RWPE1 (cell line): ENCODE results near the gene ICA1.

ENCODE experiments used
- CTCF ChIA-PET: fragments of 350-600 bp; sonication (Branson Sonifier 250); formaldehyde crosslinking; extraction: SDS; loops from one replicate; lab custom pipeline; 2021; lab: Yijun Ruan, JAX
- POLR2A ChIA-PET: fragments of 400-600 bp; formaldehyde crosslinking; extraction: SDS; loops from one replicate; lab custom pipeline; 2020; ENCODE audit warnings: antibody characterized with exemption; ENCODE audit not compliant: low non-redundant PET; lab: Yijun Ruan, JAX
- DNase-seq: peaks from one replicate; pipeline ENCODE4 v3.0.0; 2012; ENCODE audit warnings: low spot score
- H3K27ac ChIP-seq: fragments of 450-650 bp; 2 replicates; pipeline ENCODE4 v1.5.1; 2017
- CTCF ChIP-seq: fragments of 450-650 bp; conservative IDR thresholded peaks from 2 replicates; pipeline ENCODE4 v1.5.1; 2017; ENCODE audit warnings: low read depth, mild to moderate bottlenecking

Gene ICA1

GRCh38 chr7:8152489-8153192 lies 109.3 kb downstream of the ICA1 start:
- ChIA-PET POLR2A (no interaction called here), CTCF (no interaction called here)
- TF ChIP-seq CTCF: no peak
- no peak overlapping the region for H3K27ac ChIP-seq
- DNase-seq: no peak

- ChIA-PET CTCF (no interaction called here), POLR2A (no interaction called here)
- DNase-seq: no peak
- TF ChIP-seq CTCF: no peak
- H3K27ac ChIP-seq: no peak overlapping the region
Measured at GRCh38 chr7:8151161-8151725, 110.7 kb downstream of the ICA1 start.

- no peak for DNase-seq
- POLR2A ChIA-PET: no interaction called here
- H3K27ac ChIP-seq: no peak overlapping the region
- TF ChIP-seq CTCF: no peak
- CTCF ChIA-PET: no interaction called here
Measured at GRCh38 chr7:8149222-8149621, 112.7 kb downstream of the ICA1 start.

GRCh38 chr7:8147760-8148463 lies 114.1 kb downstream of the ICA1 start:
- ChIA-PET CTCF (no interaction called here), POLR2A (no interaction called here)
- no peak for DNase-seq
- TF ChIP-seq CTCF: no peak
- no peak overlapping the region for H3K27ac ChIP-seq

GRCh38 chr7:8146788-8147413 lies 115.1 kb downstream of the ICA1 start:
- H3K27ac ChIP-seq: no peak overlapping the region
- CTCF ChIA-PET: interaction anchor here (0.9 kb wide), 1 partner anchor 12 kb away, joined by 3 read pairs; no protein-coding TSS in a partner anchor
- POLR2A ChIA-PET: no interaction called here
- DNase-seq: no peak
- no peak for TF ChIP-seq CTCF

- no peak for TF ChIP-seq CTCF
- H3K27ac ChIP-seq: no peak overlapping the region
- ChIA-PET POLR2A (no interaction called here), CTCF (interaction anchor here (0.6 to 0.9 kb wide), 2 partner anchors 11 to 22 kb away, joined by 3 to 4 read pairs; no protein-coding TSS in a partner anchor)
- DNase-seq: no peak
Measured at GRCh38 chr7:8146106-8146787, 115.7 kb downstream of the ICA1 start.
